ENCODE data around the gene MAB21L4.

GRCh38 chr2:240852671-240853314, 43.2 kb downstream of the MAB21L4 start:
- no peak for TF ChIP-seq CTCF (IDR thresholded peaks at IDR 0.05)
- no peak for TF ChIP-seq POLR2A (IDR thresholded peaks at IDR 0.05)
